NCI-H2227 (cell line): ENCODE results near the gene GALNTL6.
"Not testable (repeated sequence)": the region's sequence is repeated elsewhere in the genome, so short reads cannot be mapped to it uniquely, and the experiment has no call there.

Experiments
- DNase-seq: peaks from one replicate; lab custom pipeline; 2025; ENCODE audit not compliant: unreplicated experiment; lab: John Stamatoyannopoulos, UW

The GALNTL6 gene

DNA sequence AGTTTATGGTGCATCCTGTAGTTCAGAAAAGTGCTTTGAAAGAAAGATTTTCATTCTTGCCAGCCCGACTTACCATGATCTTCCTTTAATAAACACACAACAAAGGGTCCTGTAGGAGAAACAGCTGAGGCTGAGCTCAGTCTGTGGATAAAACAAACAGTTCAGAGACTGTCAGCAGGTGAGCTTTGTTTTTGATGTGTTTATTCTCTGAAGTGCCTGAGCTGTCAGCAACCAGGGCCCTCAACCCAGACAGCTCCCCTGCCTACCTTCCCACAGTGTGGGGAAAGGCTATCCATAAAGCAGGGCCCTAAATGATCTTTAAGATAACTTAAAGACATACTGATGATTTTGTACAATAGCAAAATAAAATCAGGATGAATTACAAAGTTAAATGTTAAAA, 896.2 kb downstream of the GALNTL6 start:
- no peak for DNase-seq

GRCh38 chr4:172716291-172716690, 903.1 kb downstream of the GALNTL6 start:
- DNase-seq = no peak

GRCh38 chr4:172721659-172722058, 908.5 kb downstream of the GALNTL6 start:
- DNase-seq = no peak

GRCh38 chr4:172725581-172725980, 912.4 kb downstream of the GALNTL6 start:
- no peak for DNase-seq

GRCh38 chr4:172726001-172726423, 912.8 kb downstream of the GALNTL6 start:
- no peak for DNase-seq

DNA sequence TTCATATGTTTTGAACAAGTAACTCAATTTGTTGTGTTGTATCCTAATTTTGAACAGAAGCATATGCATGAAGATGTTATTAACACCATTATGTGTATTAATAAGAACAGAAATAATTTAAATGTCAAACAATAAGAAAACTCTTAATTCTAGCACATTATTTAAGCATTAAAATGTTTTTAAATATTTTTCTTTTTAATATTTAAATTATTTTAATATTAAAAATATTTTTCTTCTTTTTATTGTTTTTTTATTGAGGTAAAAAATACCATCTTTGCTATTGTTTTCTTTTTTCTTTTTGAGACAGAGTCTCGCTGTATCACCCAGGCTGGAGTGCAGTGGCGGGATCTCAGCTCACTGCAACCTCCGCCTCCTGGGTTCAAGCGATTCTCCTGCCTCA, 914.4 kb downstream of the GALNTL6 start:
- DNase-seq = no peak

DNA sequence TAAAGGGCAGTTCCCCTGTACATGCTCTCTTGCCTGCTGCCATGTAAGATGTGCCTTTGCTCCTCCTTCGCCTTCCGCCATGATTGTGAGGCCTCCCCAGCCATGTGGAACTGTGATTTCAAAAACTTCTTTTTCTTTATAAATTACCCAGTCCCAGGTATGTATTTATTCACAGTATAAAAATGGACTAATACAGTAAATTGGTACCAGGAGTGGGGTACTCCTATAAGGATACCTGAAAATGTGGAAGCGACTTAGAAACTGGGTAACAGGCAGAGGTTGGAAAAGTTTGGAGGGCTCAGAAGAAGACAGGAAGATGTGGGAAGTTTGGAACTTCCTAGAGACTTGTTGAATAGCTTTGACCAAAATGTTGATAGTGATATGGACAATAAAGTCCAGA, 920.4 kb downstream of the GALNTL6 start:
- DNase-seq = not testable (repeated sequence)

DNA sequence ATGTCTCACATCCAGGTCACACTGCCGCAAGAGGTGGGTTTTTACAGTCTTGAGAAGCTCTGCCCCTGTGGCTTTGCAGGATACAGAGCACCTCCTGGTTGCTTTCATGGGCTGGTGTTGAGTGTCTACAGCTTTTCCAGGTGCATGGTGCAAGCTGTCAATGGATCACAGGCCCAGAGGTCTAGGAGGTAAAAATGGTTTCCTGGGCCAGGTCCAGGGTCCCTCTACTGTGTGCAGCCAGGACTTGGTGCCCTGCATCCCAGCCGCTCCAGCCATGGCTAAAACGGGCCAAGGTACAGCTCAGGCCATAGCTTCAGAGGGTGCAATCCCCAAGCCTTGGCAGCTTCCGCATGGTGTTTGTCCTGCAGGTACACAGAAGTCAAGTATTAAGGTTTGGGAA, 921.4 kb downstream of the GALNTL6 start:
- no peak for DNase-seq

- no peak for DNase-seq
Observed at GRCh38 chr4:172736046-172736445, 922.8 kb downstream of the GALNTL6 start.

- no peak for DNase-seq
Observed at GRCh38 chr4:172740434-172740833, 927.2 kb downstream of the GALNTL6 start.

GRCh38 chr4:172750910-172751309, 937.7 kb downstream of the GALNTL6 start:
- no peak for DNase-seq

GRCh38 chr4:172751550-172751949, 938.3 kb downstream of the GALNTL6 start:
- no peak for DNase-seq

- DNase-seq = no peak
Observed at GRCh38 chr4:172758586-172759340, 945.6 kb downstream of the GALNTL6 start.

DNA sequence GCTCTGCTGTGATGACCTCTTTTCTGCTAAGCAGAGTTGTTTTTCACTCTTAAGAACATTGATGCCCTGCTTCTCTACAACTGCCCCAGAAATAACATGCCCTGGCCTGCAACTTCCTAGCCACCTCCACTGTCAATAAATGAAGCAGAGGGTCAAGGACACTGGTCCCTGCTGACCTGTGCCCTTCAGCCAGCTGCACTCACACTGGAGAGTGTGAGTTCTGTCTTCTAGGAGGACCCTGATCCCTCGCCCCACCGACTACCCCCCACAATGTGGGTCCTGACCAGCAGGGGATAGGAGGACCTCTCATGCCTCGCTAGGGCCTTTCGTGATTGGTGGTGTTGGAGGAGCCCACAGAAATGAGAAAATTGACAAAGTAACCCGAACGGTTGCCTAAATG, 947.3 kb downstream of the GALNTL6 start:
- no peak for DNase-seq

DNA sequence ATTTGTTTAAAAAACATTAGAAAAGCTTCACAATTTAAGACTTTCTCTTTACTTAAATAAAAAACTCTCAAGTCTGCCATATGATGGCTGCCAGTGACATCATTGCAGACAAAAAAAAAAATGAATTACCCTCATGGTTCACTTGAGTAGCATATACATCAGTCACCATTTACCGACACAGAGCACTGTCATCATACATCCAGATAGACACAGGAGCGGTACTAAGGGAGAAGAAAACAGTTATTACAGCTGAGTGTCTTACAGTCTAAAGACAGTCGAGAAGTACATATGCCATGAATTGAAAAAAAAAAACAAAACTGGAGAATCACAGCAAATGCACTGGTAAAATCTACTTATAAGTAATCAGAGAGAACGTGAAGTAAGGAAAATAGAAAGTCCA, 949.7 kb downstream of the GALNTL6 start:
- no peak for DNase-seq

- DNase-seq = no peak
Observed at GRCh38 chr4:172770787-172771186, 957.6 kb downstream of the GALNTL6 start.

- DNase-seq = no peak
Observed at GRCh38 chr4:172772781-172773180, 959.6 kb downstream of the GALNTL6 start.

DNA sequence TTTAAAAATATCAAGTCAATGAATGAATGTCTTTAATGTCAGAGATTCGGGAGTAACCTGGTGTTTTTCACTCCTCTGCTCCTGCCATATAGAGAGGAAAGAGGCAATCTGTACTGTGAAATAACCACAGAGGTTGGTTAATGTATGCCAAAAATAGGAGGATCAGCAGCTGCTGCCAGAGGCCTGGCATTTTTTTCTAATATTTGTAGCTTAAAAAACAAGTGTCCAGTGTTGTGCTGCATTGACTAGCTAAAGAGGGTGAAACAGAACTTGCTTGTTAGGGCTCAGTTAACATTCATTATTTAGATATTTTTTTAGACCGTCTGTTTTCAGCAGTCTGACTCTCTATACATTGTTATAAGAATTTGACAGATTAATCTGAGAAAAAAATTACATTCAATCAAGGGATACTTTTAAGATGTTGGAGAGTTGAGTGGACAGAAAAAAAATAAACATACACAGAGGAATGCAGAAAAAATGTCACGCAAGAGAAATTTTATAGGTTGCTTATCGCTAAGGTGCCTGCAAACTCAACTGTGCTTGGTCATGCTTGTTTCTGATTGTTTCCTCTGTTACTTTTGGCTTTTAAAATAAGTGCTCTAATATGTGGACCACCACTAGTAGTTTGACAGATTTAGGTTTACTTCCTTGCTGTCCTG, 963.1 kb downstream of the GALNTL6 start:
- no peak for DNase-seq

- no peak for DNase-seq
Observed at GRCh38 chr4:172777729-172778431, 964.7 kb downstream of the GALNTL6 start.

- no peak for DNase-seq
Observed at GRCh38 chr4:172778583-172778982, 965.4 kb downstream of the GALNTL6 start.

GRCh38 chr4:172780566-172781081, 967.4 kb downstream of the GALNTL6 start:
- no peak for DNase-seq

- DNase-seq = no peak
Observed at GRCh38 chr4:172785613-172786012, 972.4 kb downstream of the GALNTL6 start.
